Renal pelvis (tissue), 4 donors: ENCODE results near the gene THSD1. TPM values are rescaled to one million over a fixed set of nuclear protein-coding genes. Genes with fewer than 3 reads are reported as not detected.
"Not testable (repeated sequence)": the region's sequence is repeated elsewhere in the genome, so short reads cannot be mapped to it uniquely, and the experiment has no call there.

Experiments
- DNase-seq: peaks from one replicate; pipeline ENCODE4 v3.0.0-alpha.2; 2013
- polyA plus RNA-seq, 3 donors: library from polyadenylated mRNA; unstranded; fragments of 120-200 nt; gene quantifications; one replicate each; pipeline ENCODE4 v1.2.1, GENCODE V29; 2013; ENCODE audit not compliant: insufficient read length in 3 of 3

Gene THSD1
- polyA plus RNA-seq, 3 donors = 7.3 to 8.1 (median 8.0) TPM

DNA sequence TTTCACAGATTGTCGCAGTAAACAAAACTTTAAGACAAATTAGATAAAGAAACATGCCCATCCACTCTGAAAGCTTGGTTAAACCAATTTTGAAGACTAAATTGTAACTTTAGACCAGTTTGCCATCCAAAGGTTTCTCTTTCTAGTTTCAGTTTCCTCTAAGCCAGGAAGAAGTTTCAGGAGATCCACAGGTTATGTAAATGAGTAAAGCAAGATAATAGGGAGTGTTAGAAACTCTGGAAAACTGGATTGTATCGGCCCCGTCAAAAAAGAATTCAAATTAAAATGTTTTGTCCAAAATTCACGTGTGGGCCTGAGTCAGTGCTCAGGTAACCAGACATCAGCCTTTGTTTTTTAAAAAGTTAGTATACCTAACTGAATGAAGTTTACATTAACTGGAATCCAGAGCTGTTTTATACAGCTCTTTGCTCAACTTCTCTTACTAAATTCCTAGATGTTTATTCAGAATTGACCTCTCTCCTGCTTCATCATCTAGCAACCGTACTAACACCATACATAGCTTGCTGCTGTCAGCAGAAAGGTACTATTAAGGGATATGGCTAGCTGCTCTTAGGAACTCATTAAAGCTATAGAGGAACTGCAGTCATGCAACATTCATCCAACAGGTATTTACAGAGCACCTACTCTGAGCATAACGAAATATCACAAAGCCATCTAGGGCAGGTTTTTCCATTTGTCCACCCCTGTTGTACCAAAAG lies 43.6 kb downstream of the THSD1 start:
- not testable (repeated sequence) for DNase-seq

DNA sequence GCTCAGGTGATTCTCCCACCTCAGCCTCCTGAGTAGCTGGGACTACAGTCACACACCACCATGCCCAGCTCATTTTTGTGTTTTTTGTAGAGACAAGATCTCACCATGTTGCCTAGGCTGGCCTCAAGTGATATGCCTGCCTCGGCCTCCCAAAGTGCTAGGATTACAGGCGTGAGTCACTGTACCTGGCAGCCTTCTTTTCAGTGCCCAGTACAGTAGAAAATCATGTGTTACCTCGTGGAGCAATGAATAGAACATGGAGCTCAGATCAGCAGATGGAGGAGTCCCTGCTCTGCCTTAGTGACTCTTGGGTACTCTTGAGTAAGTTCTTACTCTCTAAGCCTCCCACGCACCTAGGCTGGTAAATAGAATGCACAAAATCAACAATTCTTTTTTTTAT lies 44.7 kb downstream of the THSD1 start:
- no peak for DNase-seq

DNA sequence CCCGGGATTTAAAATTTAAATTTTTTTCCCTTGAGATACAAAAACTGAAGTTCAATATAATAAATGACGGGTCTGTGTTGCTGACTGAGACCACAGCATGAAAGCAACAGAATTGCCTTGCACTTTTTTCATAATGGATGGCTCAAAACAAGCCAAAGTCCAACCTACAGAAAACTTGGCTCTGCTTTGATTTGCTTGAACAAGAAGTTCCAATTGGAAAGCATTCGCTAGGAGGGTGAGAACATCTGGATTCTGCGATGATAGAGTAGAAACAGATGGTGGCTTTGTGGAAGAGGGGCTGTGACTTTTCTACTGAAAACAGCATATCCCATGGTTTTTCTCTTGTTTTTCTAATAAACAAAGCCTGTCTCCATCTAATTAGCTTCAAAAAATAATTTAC lies 46.4 kb downstream of the THSD1 start:
- DNase-seq = peak; percentile 66

DNA sequence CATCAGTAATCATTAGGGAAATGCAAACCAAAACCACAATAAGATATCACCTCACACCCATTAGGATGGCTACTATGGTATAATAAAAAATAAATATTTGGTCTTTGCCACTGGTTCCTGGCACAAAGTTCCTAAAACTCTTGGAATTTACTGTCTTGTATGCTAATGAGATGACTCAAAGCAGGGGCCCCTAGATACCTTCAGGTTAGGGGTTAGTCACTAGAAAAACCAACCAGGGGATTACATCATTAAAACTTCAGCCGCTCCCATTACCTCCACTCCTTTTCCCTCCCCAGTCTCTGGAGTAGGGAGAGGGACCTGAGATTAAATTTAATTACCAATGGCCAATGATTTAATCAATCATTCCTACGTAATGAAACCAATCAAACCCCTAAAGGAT lies 49.6 kb downstream of the THSD1 start:
- DNase-seq = no peak

DNA sequence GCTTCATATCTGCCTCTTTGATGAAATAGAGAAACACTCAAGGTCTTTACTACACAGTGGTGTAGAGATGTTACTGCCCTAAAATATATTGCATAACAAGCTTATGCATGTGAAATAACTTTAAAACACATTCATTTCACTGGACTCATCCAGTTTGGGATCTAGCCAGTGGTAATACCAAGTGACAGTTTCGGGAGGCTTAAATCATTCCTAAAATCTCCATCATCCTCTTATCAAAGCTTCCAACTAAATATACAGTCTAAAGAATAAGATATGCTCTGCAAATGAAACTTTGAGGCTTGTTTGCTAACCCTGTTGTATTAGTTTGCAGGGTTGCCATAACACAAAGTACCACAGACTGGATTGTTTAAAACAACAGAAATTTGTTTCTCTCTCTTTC lies 52.8 kb downstream of the THSD1 start:
- DNase-seq = no peak

DNA sequence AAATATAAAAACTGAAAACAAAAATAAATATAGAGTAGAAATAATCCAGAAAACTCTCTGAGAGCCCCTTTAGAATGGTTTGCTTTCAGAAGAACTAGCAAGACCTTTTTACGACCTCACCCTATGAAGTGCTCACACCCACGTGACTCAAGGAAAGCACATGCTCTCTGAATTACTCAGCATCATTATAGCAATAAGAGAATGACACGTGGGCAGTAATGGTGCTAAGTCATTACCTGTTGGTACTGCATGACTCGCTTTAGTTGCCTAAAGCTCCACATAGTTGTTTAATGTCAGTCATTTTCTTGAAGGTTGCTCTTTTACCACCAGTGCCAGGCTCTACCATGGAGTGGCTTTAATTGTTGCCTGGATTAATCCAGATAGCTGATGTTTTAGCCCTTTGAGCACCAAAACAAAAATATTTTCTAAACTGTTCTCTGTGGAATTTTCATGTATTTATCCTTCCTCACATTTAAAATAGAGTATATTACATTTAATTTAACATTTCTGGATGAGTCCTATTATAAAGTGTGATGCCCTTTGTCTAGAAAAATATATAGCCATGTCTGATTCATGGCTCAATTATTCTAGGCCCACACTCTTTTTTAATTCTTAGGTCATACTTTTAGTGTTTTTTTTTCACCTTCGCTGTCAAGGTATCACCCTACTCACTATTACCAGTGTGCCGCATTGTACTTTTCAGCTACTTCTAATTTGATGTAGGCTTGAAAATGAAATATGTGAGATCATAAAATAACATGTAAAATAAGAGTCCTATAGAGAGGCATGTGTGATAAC lies 56.8 kb downstream of the THSD1 start:
- DNase-seq = no peak

DNA sequence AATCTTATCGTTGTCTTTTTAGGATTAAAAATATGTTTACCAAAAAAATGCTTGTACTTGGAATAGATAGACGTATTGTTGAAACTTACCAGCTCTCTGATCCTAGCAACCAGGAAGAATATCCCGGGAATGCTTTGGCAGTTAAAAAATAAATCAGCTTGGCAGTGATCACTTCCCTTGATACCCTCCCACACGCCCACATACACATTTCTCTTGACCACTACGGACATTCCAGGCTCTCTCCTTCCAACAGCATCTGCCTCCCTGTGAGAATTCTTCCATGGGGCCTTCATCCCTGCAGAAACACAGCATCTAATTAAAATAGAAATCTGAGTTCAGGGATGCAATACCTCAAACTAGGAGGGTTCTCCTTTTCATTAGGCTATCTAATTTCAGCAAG lies 57.9 kb downstream of the THSD1 start:
- peak; percentile 46 for DNase-seq

DNA sequence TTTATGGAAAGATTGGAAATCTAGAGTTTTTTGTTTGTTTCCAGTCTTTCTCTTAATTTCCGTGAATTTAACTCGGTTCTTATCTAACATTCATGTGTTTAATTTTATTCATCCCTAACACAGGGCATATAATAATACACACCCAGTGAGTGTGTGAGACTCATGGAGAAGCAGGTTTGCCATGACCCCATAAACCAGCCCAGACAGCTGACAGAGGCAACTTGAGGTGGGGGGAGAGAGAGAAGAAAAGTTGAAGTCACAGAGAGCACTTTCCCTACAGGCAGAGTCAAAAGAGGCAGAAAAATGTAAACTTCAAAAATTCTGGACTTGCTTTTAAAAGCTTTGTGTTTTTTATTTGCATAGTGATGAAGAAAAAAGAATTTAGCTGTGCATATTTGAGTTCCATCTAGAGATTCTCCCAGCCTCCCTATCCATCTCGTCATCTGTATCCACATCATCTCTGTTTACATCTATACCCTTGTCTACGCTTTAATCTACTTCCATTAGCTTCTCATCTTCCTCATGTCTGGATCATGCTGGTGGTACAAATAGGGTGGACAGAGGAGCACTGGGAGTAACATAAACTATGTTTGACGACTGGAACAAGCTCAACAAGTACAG lies 60.2 kb downstream of the THSD1 start:
- no peak for DNase-seq

DNA sequence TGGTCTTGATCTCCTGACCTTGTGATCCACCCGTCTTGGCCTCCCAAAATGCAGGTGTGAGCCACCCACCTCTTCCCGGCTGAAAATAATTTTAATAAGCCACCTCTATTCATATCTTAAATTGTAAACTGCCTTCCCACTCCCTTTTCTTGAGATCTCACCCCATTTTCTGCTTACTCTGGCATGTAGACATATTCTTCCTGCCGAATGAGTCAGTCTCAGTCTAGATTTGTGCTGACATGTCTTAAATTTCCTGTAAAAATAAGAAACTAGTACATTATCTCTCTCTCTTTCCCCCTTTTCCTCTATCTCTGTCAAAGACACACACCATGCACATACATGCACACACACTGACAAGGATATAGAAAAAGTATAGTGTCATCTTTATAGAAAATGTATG lies 60.9 kb downstream of the THSD1 start:
- no peak for DNase-seq

DNA sequence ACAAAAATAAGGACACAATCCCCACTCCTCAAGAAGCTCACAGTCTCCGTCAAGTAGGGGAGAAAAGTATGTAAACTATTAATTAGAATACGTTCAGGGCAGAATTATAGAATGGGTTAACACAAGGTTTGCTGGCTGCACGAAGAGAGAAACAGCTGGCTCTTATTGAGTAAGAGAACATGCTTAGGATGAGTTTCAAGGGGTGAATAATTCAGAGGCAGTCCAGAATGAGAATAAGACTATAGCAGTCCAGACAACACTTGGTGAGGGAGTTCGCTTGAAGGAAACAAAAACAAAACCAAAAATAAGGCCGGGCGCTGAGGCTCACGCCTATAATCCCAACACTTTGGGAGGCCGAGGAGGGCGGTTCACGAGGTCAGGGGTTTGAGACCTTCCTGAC lies 61.9 kb downstream of the THSD1 start:
- DNase-seq = no peak

DNA sequence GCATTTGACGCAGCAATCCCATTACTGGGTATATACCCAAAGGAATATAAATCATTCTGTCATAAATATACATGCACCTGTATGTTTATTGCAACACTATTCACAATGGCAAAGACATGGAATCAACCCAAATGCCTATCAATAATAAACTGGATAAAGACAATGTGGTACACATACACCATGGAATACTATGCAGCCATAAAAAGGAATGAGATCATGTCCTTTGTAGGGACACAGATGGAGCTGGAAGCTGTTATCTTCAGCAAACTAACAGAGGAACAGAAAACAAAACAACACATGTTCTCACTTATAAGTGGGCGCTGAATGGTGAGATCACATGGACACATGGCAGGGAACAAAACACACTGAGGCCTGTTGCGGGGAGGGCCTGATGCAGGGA lies 63.8 kb downstream of the THSD1 start:
- DNase-seq = not testable (repeated sequence)

DNA sequence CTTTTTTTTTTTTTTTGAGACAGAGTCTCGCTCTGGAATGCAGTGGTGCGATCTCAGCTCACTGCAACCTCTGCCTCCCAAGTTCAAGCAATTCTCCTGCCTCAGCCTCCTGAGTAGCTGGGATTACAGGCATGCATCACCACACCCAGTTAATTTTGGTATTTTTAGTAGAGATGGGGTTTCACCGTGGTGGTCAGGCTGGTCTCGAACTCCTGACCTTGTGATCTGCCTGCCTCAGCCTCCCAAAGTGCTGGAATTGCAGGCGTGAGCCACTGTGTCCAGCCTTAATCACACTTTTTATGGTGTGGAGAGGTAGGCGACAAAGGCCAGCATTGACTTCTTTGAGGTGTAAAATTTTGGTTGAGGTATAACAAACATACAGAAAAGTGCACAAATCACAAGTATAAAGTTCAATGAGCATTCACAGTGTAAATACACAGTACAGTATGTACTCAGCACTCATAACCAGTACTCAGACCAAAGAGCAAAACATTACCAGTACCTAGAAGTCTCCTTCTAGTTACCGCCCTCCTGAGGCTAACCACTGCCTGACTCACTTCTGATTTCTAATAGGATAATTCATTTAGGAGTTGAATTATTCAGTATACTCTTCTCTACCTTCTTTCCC lies 68.0 kb downstream of the THSD1 start:
- DNase-seq = not testable (repeated sequence)

DNA sequence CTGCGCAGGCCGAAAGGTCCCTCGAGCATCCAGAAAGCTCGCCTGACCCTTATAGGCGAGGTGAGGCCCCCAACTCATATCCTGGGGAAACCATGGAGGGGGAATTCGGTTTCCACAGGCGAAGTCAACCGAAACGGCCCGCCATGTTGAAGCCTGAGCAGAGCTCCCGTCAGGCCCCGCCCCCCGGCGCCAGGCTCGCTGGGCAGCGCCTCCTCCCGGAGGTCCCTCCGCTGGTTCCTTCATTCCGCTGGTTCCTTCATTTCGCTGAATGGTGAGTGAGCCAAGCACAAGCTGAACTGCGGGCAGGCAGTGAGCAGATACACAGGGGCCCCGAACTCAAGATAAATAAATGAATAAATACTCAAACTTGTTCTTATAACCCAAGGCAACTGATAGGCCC lies 71.9 kb downstream of the THSD1 start:
- DNase-seq = not testable (repeated sequence)

DNA sequence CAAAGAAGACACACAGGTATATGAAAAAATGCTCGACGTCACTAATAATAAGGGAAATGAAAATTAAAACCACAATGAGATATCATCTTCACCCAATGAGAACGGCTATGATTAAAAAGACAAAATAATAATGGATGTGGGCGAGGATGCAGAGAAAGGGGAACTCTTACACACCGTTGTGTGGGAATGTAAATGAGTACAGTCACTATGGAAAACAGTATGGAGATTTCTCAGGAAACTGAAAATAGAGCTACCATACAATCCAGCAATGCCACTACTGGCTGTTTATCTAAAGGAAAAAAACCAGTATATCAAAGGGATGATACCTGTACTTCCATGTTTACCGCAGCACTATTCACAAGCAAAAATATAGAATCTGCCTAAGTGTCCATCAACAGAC lies 74.1 kb downstream of the THSD1 start:
- DNase-seq = not testable (repeated sequence)

Other genes with a start within 250 kb of the THSD1 start
- gene NEK3, start 246.6 kb downstream of the THSD1 start, polyA plus RNA-seq = 10 to 100 TPM; 28.1 to 40.0 (median 38.5) TPM
- 10 to 100 TPM; 41.8 to 55.9 (median 53.9) TPM for gene VPS36, start 44.5 kb upstream of the THSD1 start, polyA plus RNA-seq
- gene CKAP2, start 49.3 kb upstream of the THSD1 start, polyA plus RNA-seq = 10 to 100 TPM; 50.6 to 63.5 (median 51.1) TPM
- 10 to 100 TPM; 22.0 to 23.8 (median 22.8) TPM for gene HNRNPA1L2, start 236.3 kb upstream of the THSD1 start, polyA plus RNA-seq
- gene SUGT1, start 246.7 kb upstream of the THSD1 start, polyA plus RNA-seq = 10 to 100 TPM; 49.8 to 53.1 (median 52.1) TPM